H1 (cell line): ENCODE results near the gene INF2. TPM values are rescaled to one million over a fixed set of nuclear protein-coding genes. Genes with fewer than 3 reads are reported as not detected.

Experiments used
- CTCF ChIA-PET: fragments of 300-600 bp; sonication (Branson Sonifier 250); formaldehyde crosslinking; loops from one replicate; lab custom pipeline; 2021; ENCODE audit not compliant: partially characterized antibody; lab: Charles Lee
- POLR2A ChIA-PET: fragments of 300-600 bp; sonication (Branson Sonifier 250); formaldehyde crosslinking; loops from one replicate; lab custom pipeline; 2021; ENCODE audit warnings: inconsistent platforms; ENCODE audit not compliant: partially characterized antibody; lab: Charles Lee
- DNase-seq, 2 experiments: peaks; one replicate each; pipeline versions ENCODE4 v3.0.0 to v3.0.0-alpha.2; 2010 to 2022; ENCODE audit warnings: low spot score in 2 of 2, low read depth in 1 of 2, mixed read lengths in 1 of 2
- FAIRE-seq: peaks from 2 replicates; lab custom pipeline; 2011; peaks lifted over from hg19 to GRCh38; lab: Jason Lieb, UNC
- H2AFZ ChIP-seq: 2 replicates; pipeline ENCODE4 v1.8.1; 2012; ENCODE audit warnings: low read length, inconsistent platforms
- H2AK5ac ChIP-seq: 2 replicates; pipeline ENCODE4 v1.6.1; 2013; ENCODE audit warnings: low read depth, low read length
- H2BK120ac ChIP-seq: replicated peaks from 2 replicates; pipeline ENCODE3; 2013; ENCODE audit warnings: low read depth, low read length, inconsistent platforms
- H2BK12ac ChIP-seq: 2 replicates; pipeline ENCODE4 v1.6.1; 2013; ENCODE audit warnings: low read depth, low read length
- H2BK15ac ChIP-seq: 2 replicates; pipeline ENCODE4 v1.6.1; 2013; ENCODE audit warnings: low read length
- H2BK20ac ChIP-seq: 2 replicates; pipeline ENCODE4 v1.6.1; 2013; ENCODE audit warnings: low read length
- H2BK5ac ChIP-seq: 2 replicates; pipeline ENCODE4 v1.6.1; 2013; ENCODE audit warnings: low read depth, low read length
- H3K14ac ChIP-seq: 2 replicates; pipeline ENCODE4 v1.6.1; 2013; ENCODE audit warnings: inconsistent platforms; ENCODE audit not compliant: insufficient read length
- H3K18ac ChIP-seq: 2 replicates; pipeline ENCODE4 v1.6.1; 2013; ENCODE audit warnings: low read length; ENCODE audit errors: extremely low read depth
- H3K23ac ChIP-seq: 2 replicates; pipeline ENCODE4 v1.6.1; 2013; ENCODE audit warnings: inconsistent platforms; ENCODE audit not compliant: insufficient read length
- H3K23me2 ChIP-seq: 2 replicates; pipeline ENCODE4 v1.6.1; 2013; ENCODE audit warnings: low read depth, low read length
- H3K27ac ChIP-seq: 2 replicates; pipeline ENCODE4 v1.6.1; 2011; ENCODE audit warnings: low read depth, low read length, inconsistent platforms
- H3K27me3 ChIP-seq, 4 experiments: replicated peaks in 1 of 4; 1 replicate in 1 of 4; 2 replicates in 3 of 4; pipeline versions ENCODE4 v1.6.1 to v1.8.1; 2011 to 2013; ENCODE audit warnings: low read length in 3 of 4, mild to moderate bottlenecking in 3 of 4, inconsistent platforms in 2 of 4, mixed read lengths in 2 of 4, moderate library complexity in 1 of 4; ENCODE audit not compliant: control insufficient read depth in 3 of 4, insufficient read depth in 3 of 4; ENCODE audit errors: extremely low read depth in 1 of 4
- H3K36me3 ChIP-seq, 4 experiments: 2 replicates each; pipeline versions ENCODE4 v1.6.1 to v1.8.1; 2011 to 2013; ENCODE audit warnings: mild to moderate bottlenecking in 4 of 4, low read length in 3 of 4, moderate library complexity in 2 of 4, control low read depth in 1 of 4, inconsistent platforms in 1 of 4; ENCODE audit not compliant: insufficient read depth in 4 of 4, control insufficient read depth in 2 of 4
- H3K4ac ChIP-seq: replicated peaks from 2 replicates; pipeline ENCODE3; 2013; ENCODE audit warnings: low read length, low read depth, mixed read lengths, inconsistent platforms; ENCODE audit not compliant: insufficient read length
- H3K4me1 ChIP-seq, 4 experiments: replicated peaks in 1 of 4; 1 replicate in 1 of 4; 2 replicates in 3 of 4; pipeline versions ENCODE4 v1.6.1 to v1.8.1; 2011 to 2013; ENCODE audit warnings: low read length in 3 of 4, inconsistent platforms in 2 of 4, mixed read lengths in 1 of 4; ENCODE audit not compliant: insufficient read depth in 4 of 4, control insufficient read depth in 3 of 4
- H3K4me2 ChIP-seq, 2 experiments: 2 replicates each; pipeline versions ENCODE4 v1.6.1 to v1.8.1; 2011 to 2013; ENCODE audit warnings: low read depth in 2 of 2, low read length in 2 of 2, control low read depth in 1 of 2, inconsistent platforms in 1 of 2, mild to moderate bottlenecking in 1 of 2; ENCODE audit not compliant: insufficient read depth in 1 of 2
- H3K4me3 ChIP-seq, 4 experiments: fragments of 200-600, 300-600 bp in 1 of 4; sonication (generic), shearing (Covaris generic), sonication (Bioruptor Twin) in 1 of 4; 2 replicates each; pipeline versions ENCODE4 v1.5.1 to v1.8.1; 2011 to 2016; ENCODE audit warnings: low read length in 4 of 4, low read depth in 3 of 4, control low read depth in 2 of 4, inconsistent platforms in 2 of 4, mild to moderate bottlenecking in 2 of 4, mixed read lengths in 1 of 4, moderate library complexity in 1 of 4; ENCODE audit not compliant: insufficient read depth in 2 of 4; ENCODE audit errors: extremely low read depth in 1 of 4
- H3K56ac ChIP-seq: replicated peaks from 2 replicates; pipeline ENCODE3; 2013; ENCODE audit warnings: low read depth, mild to moderate bottlenecking, mixed read lengths, low read length, inconsistent platforms; ENCODE audit not compliant: insufficient read length
- H3K79me1 ChIP-seq: 2 replicates; pipeline ENCODE4 v1.6.1; 2013; ENCODE audit warnings: low read depth, low read length, control low read depth
- H3K79me2 ChIP-seq, 2 experiments: 2 replicates each; pipeline versions ENCODE4 v1.6.1 to v1.8.1; 2012 to 2013; ENCODE audit warnings: low read length in 2 of 2, mild to moderate bottlenecking in 2 of 2, inconsistent platforms in 1 of 2; ENCODE audit not compliant: insufficient read depth in 2 of 2, control insufficient read depth in 1 of 2
- H3K9ac ChIP-seq, 4 experiments: replicated peaks in 1 of 4; 1 replicate in 1 of 4; 2 replicates in 3 of 4; pipeline versions ENCODE4 v1.6.1 to v1.8.1; 2011 to 2013; ENCODE audit warnings: low read depth in 3 of 4, low read length in 3 of 4, control low read depth in 2 of 4, mild to moderate bottlenecking in 2 of 4, moderate library complexity in 2 of 4, inconsistent platforms in 1 of 4; ENCODE audit errors: extremely low read depth in 1 of 4
- H3K9me3 ChIP-seq, 2 experiments: 2 replicates each; pipeline versions ENCODE4 v1.6.1 to v1.8.1; 2012 to 2013; ENCODE audit warnings: mild to moderate bottlenecking in 2 of 2, moderate library complexity in 2 of 2, control low read depth in 1 of 2, inconsistent platforms in 1 of 2, low read depth in 1 of 2, low read length in 1 of 2, mixed read lengths in 1 of 2; ENCODE audit not compliant: insufficient read depth in 2 of 2
- H4K20me1 ChIP-seq, 2 experiments: replicated peaks in 1 of 2; 2 replicates each; pipeline versions ENCODE3 to v1.8.1; 2011 to 2013; ENCODE audit warnings: inconsistent platforms in 2 of 2, low read length in 2 of 2, mild to moderate bottlenecking in 1 of 2; ENCODE audit not compliant: insufficient read depth in 2 of 2, control insufficient read depth in 1 of 2
- H4K5ac ChIP-seq: 2 replicates; pipeline ENCODE4 v1.6.1; 2013; ENCODE audit warnings: low read length, low read depth, mixed read lengths, inconsistent platforms; ENCODE audit not compliant: insufficient read length
- H4K8ac ChIP-seq: 2 replicates; pipeline ENCODE4 v1.8.0; 2013; ENCODE audit warnings: mild to moderate bottlenecking, moderate library complexity, low read length, inconsistent platforms; ENCODE audit not compliant: insufficient read depth; ENCODE audit errors: extremely low read depth
- H4K91ac ChIP-seq: replicated peaks from 2 replicates; pipeline ENCODE3; 2013; ENCODE audit warnings: low read length, mixed read lengths, inconsistent platforms; ENCODE audit not compliant: insufficient read length
- BACH1 ChIP-seq: IDR thresholded peaks from 2 replicates; pipeline ENCODE4 v1.6.1; 2012; ENCODE audit warnings: low read length, improper control_type of control experiment
- CREB1 ChIP-seq: IDR thresholded peaks from 2 replicates; pipeline ENCODE4 v1.6.1; 2012; ENCODE audit warnings: inconsistent platforms
- GTF2F1 ChIP-seq: IDR thresholded peaks from 2 replicates; pipeline ENCODE4 v1.6.1; 2012; ENCODE audit warnings: low read depth, low read length, improper control_type of control experiment, borderline replicate concordance
- HDAC2 ChIP-seq, 2 experiments: fragments of 300-600 bp in 1 of 2; sonication (generic) in 1 of 2; IDR thresholded peaks; 2 replicates each; pipeline ENCODE4 v1.6.1; 2011 to 2012; ENCODE audit warnings: low read depth in 2 of 2, low read length in 2 of 2, mild to moderate bottlenecking in 2 of 2, moderate library complexity in 2 of 2, borderline replicate concordance in 1 of 2, inconsistent platforms in 1 of 2
- POLR2AphosphoS5 ChIP-seq: IDR thresholded peaks from 2 replicates; pipeline ENCODE4 v1.6.1; 2011; ENCODE audit warnings: low read depth, low read length
- POU5F1 ChIP-seq: IDR thresholded peaks from 2 replicates; pipeline ENCODE4 v1.6.1; 2011; ENCODE audit warnings: low read depth, mild to moderate bottlenecking, low read length, moderate library complexity
- SAP30 ChIP-seq: fragments of 300-600 bp; sonication (generic); IDR thresholded peaks from 2 replicates; pipeline ENCODE4 v1.7.1; 2012; ENCODE audit warnings: low read length, moderate library complexity, mild to moderate bottlenecking, inconsistent platforms; ENCODE audit not compliant: insufficient read depth, insufficient replicate concordance
- SIRT6 ChIP-seq: IDR thresholded peaks from one replicate; pipeline ENCODE4 v1.7.1; 2012; ENCODE audit warnings: low read length, inconsistent platforms
- SP2 ChIP-seq: IDR thresholded peaks from 2 replicates; pipeline ENCODE4 v1.6.1; 2012; ENCODE audit warnings: mild to moderate bottlenecking, low read length, inconsistent platforms
- SRF ChIP-seq: IDR thresholded peaks from 2 replicates; pipeline ENCODE4 v1.6.1; 2011; ENCODE audit warnings: mild to moderate bottlenecking, low read depth, low read length, moderate library complexity
- TAF7 ChIP-seq: optimal IDR thresholded peaks from 2 replicates; pipeline ENCODE3; 2011; ENCODE audit warnings: low read depth, mild to moderate bottlenecking, inconsistent platforms, low read length, moderate library complexity, borderline replicate concordance
- YY1 ChIP-seq: IDR thresholded peaks from 2 replicates; pipeline ENCODE4 v1.6.1; 2011; ENCODE audit warnings: low read depth, mild to moderate bottlenecking, low read length
- WGBS, 2 experiments: shearing (Covaris generic) in 1 of 2; methylation state at CpG; one replicate each; pipeline versions ENCODE4 v1.1.6 to v1.1.7; 2013 to 2015; ENCODE audit warnings: low lambda C conversion rate in 2 of 2, mixed read lengths in 2 of 2, inconsistent platforms in 1 of 2, low coverage in 1 of 2, missing lambda C conversion rate in 1 of 2; ENCODE audit not compliant: insufficient replicate concordance in 2 of 2, insufficient coverage in 1 of 2, insufficient read length in 1 of 2; ENCODE audit errors: extremely low coverage in 1 of 2, missing lambda C conversion rate in 1 of 2; 5-methylcytosine and 5-hydroxymethylcytosine counted together
- polyA plus RNA-seq, 7 experiments: library from polyadenylated mRNA; depleted of rRNA in 3 of 7; stranded (reverse) in 5 of 7; unstranded in 2 of 7; fragments of >200 nt in 5 of 7; fragments of 200-250 nt in 2 of 7; gene quantifications; 1 replicate in 5 of 7; 2 replicates in 1 of 7; 4 replicates in 1 of 7; pipeline versions ENCODE4 v1.2.1 to v1.2.3, GENCODE V29; 2011 to 2013; ENCODE audit warnings: missing spikeins in 2 of 7, mixed read lengths in 2 of 7
- total RNA-seq: library from RNA; stranded (reverse); fragmentation: NEBNext Ultra II Directional; extraction: Animal tissue kit (Norgen Biotek cat#: 25700); gene quantifications from 2 replicates; pipeline ENCODE4 v1.2.1, GENCODE V29; 2021

The INF2 gene
- total and polyA plus RNA-seq, 2 of the 8 experiments (the other 6 are each of a cell fraction or from before 2014, with no cell fraction given): 29.1 to 59.5 TPM

GRCh38 chr14:104724407-104724980 is 35.1 kb downstream of the INF2 start:
- Histone ChIP-seq H4K5ac (peak overlapping the region; percentile 5), H2BK5ac (no peak overlapping the region), H4K8ac (no peak overlapping the region), H3K27me3 (peaks cover 0 to 3% (median 0%) of the 10 kb centered on the region in 4 experiments; a peak in 1 of 7 replicates), H3K4ac (no peak overlapping the region), H3K14ac (no peak overlapping the region), H2BK12ac (no peak overlapping the region), H3K79me1 (no peaks in the 10 kb centered on the region), H2BK15ac (no peak overlapping the region), H3K79me2 (no peaks in the 10 kb centered on the region), H4K91ac (peak overlapping the region; percentile 85), H3K27ac (no peak overlapping the region; the same call in 1 of the 2 replicates), H3K4me3 (peak overlapping the region; percentile 55 to 88 (median 68); a peak in 7 of 8 replicates), H3K4me2 (peak overlapping the region; percentile 62 to 74), H3K23ac (no peak overlapping the region), H3K18ac (peak overlapping the region; percentile 71; the same call in 1 of the 2 replicates), H2AFZ (no peak overlapping the region), H2AK5ac (no peak overlapping the region), H3K4me1 (peaks cover 0 to 18% (median 10%) of the 10 kb centered on the region in 4 experiments; a peak in 6 of 7 replicates), H3K36me3 (no peaks in the 10 kb centered on the region), H3K9ac (peak overlapping the region; percentile 6 to 71 (median 36); a peak in 3 of 7 replicates), H3K9me3 (no peaks in the 10 kb centered on the region), H2BK120ac (no peak overlapping the region), H2BK20ac (no peak overlapping the region), H3K56ac (no peak overlapping the region), H3K23me2 (peaks cover 9% of the 10 kb centered on the region; the same call in 1 of the 2 replicates), H4K20me1 (peaks cover 0 to 6% of the 10 kb centered on the region in 2 experiments)
- WGBS, 2 experiments: 64% methylated on average over 6 of the region's 27 CpGs; no CpG with 5 or more reads in 1 of the 2 experiments
- DNase-seq: no peak
- TF ChIP-seq GTF2F1 (no peak), BACH1 (no peak), YY1 (no peak), POU5F1 (no peak), SP2 (no peak), TAF7 (no peak), SAP30 (no peak), POLR2AphosphoS5 (0 out of 2 replicates have a peak, but pooled peaks have one; percentile 18), SRF (no peak), HDAC2 (IDR thresholded peaks at IDR 0.05; ENCODE audit: borderline replicate concordance in 1 of 2, low read depth in 2 of 2, low read length in 2 of 2) (no peak), SIRT6 (no peak), CREB1 (peak; percentile 53; the same call in 1 of the 2 replicates)
- POLR2A ChIA-PET: interaction anchor here (0.9 to 1.7 kb wide), 4 partner anchors 11 to 46 kb away, joined by 3 to 6 read pairs (median 4); no protein-coding TSS in a partner anchor
- no peak for FAIRE-seq
- CTCF ChIA-PET: interaction anchor here (0.6 to 2.6 kb wide), 19 partner anchors 11 to 144 kb away, joined by 3 to 18 read pairs (median 4); no protein-coding TSS in a partner anchor
